Hepatocyte (in vitro differentiated cells): ENCODE data around the gene NRDC. TPM values are rescaled to one million over a fixed set of nuclear protein-coding genes. Genes with fewer than 3 reads are reported as not detected.

ENCODE experiments used
- DNase-seq: peaks from one replicate; pipeline ENCODE4 v3.0.0-alpha.2; 2016; ENCODE audit warnings: low spot score
- H2AFZ ChIP-seq: fragments of 200-600 bp; sonication (generic); 2 replicates; pipeline ENCODE4 v1.6.0; 2016; ENCODE audit warnings: antibody characterized with exemption, mild to moderate bottlenecking
- H3K27ac ChIP-seq: fragments of 200-600 bp; sonication (generic); 2 replicates; pipeline ENCODE4 v1.5.1; 2016; ENCODE audit warnings: mild to moderate bottlenecking
- H3K27me3 ChIP-seq: fragments of 200-600 bp; sonication (generic); 2 replicates; pipeline ENCODE4 v1.6.1; 2016
- H3K36me3 ChIP-seq: fragments of 200-600 bp; sonication (generic); replicated peaks from 2 replicates; pipeline ENCODE4 v1.5.1; 2016; ENCODE audit warnings: low read depth; ENCODE audit not compliant: insufficient read depth
- H3K4me1 ChIP-seq: fragments of 200-600 bp; sonication (generic); 2 replicates; pipeline ENCODE4 v1.5.1; 2016; ENCODE audit warnings: mild to moderate bottlenecking, moderate library complexity; ENCODE audit not compliant: insufficient read depth
- H3K4me2 ChIP-seq: fragments of 200-600 bp; sonication (generic); 2 replicates; pipeline ENCODE4 v1.6.0; 2016
- H3K4me3 ChIP-seq: fragments of 200-600 bp; sonication (generic); 2 replicates; pipeline ENCODE4 v1.5.1; 2016; ENCODE audit warnings: mild to moderate bottlenecking
- H3K79me2 ChIP-seq: fragments of 200-600 bp; sonication (generic); 2 replicates; pipeline ENCODE4 v1.6.0; 2017; ENCODE audit warnings: mild to moderate bottlenecking
- H3K9me2 ChIP-seq: fragments of 200-600 bp; sonication (generic); replicated peaks from 2 replicates; pipeline ENCODE4 v1.6.0; 2017; ENCODE audit warnings: mild to moderate bottlenecking; ENCODE audit not compliant: insufficient read depth
- H3K9me3 ChIP-seq: fragments of 200-600 bp; sonication (generic); 2 replicates; pipeline ENCODE4 v1.5.1; 2016; ENCODE audit warnings: low read depth, mild to moderate bottlenecking
- H4K20me1 ChIP-seq: fragments of 200-600 bp; sonication (generic); 2 replicates; pipeline ENCODE4 v1.6.0; 2016; ENCODE audit warnings: mild to moderate bottlenecking; ENCODE audit not compliant: insufficient read depth, poor library complexity, severe bottlenecking
- EZH2 ChIP-seq: fragments of 200-600 bp; sonication (generic); IDR thresholded peaks from 2 replicates; pipeline ENCODE4 v1.6.1; 2016; ENCODE audit warnings: antibody characterized with exemption, mild to moderate bottlenecking, borderline replicate concordance
- EZH2phosphoT487 ChIP-seq: fragments of 200-600 bp; sonication (generic); IDR thresholded peaks from one replicate; pipeline ENCODE4 v1.6.1; 2018; ENCODE audit warnings: antibody characterized with exemption, mild to moderate bottlenecking, low read depth, moderate library complexity; ENCODE audit not compliant: unreplicated experiment, severe bottlenecking
- whole genome bisulfite sequencing: methylation state at CpG from one replicate; pipeline ENCODE4 v1.1.6; 2016; ENCODE audit warnings: low lambda C conversion rate; ENCODE audit errors: missing lambda C conversion rate; 5-methylcytosine and 5-hydroxymethylcytosine counted together
- polyA plus RNA-seq: library from polyadenylated mRNA; unstranded; fragments of >200 nt; fragmentation: Nextera tagmentation; extraction: Ambion mirVana; gene quantifications from 2 replicates; pipeline ENCODE4 v1.2.1, GENCODE V29; 2016
- total RNA-seq: library from RNA; depleted of rRNA; stranded (reverse); fragments of >200 nt; gene quantifications from 2 replicates; pipeline ENCODE4 v1.2.3, GENCODE V29; 2014
- TF ChIP-seq, protein P1 (sequence below): fragments of 200-600 bp; sonication (generic); IDR thresholded peaks from 2 replicates; pipeline ENCODE4 v1.5.1; 2016; ENCODE audit warnings: antibody characterized with exemption, mild to moderate bottlenecking; ENCODE audit not compliant: poor library complexity

NRDC gene
- 77.3 and 82.2 TPM in 2 replicates for total RNA-seq
- polyA plus RNA-seq, result 89.4 and 115 TPM in 2 replicates

- peaks cover 40% of the 10 kb centered on the region for H3K79me2 ChIP-seq
Measured at GRCh38 chr1:51878616-51879336, at the start of gene NRDC. Gene NRDC, minus strand, starts transcription at chr1:51878727. Its CDS starts 112 bp downstream, at chr1:51878615.

GRCh38 chr1:51927029-51927428 lies 48.5 kb upstream of the NRDC start:
- DNase-seq, result no peak
- Histone ChIP-seq H2AFZ (no peak overlapping the region), H3K9me2 (no peaks in the 10 kb centered on the region), H3K4me1 (no peaks in the 10 kb centered on the region), H3K36me3 (no peaks in the 10 kb centered on the region), H3K9me3 (no peaks in the 10 kb centered on the region), H4K20me1 (no peaks in the 10 kb centered on the region), H3K4me3 (no peak overlapping the region), H3K27ac (no peak overlapping the region), H3K79me2 (no peaks in the 10 kb centered on the region), H3K27me3 (no peaks in the 10 kb centered on the region), H3K4me2 (no peak overlapping the region)
- TF ChIP-seq EZH2phosphoT487, result no peak
- TF ChIP-seq, protein P1, sequence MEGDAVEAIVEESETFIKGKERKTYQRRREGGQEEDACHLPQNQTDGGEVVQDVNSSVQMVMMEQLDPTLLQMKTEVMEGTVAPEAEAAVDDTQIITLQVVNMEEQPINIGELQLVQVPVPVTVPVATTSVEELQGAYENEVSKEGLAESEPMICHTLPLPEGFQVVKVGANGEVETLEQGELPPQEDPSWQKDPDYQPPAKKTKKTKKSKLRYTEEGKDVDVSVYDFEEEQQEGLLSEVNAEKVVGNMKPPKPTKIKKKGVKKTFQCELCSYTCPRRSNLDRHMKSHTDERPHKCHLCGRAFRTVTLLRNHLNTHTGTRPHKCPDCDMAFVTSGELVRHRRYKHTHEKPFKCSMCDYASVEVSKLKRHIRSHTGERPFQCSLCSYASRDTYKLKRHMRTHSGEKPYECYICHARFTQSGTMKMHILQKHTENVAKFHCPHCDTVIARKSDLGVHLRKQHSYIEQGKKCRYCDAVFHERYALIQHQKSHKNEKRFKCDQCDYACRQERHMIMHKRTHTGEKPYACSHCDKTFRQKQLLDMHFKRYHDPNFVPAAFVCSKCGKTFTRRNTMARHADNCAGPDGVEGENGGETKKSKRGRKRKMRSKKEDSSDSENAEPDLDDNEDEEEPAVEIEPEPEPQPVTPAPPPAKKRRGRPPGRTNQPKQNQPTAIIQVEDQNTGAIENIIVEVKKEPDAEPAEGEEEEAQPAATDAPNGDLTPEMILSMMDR, result no peak
- no peak for TF ChIP-seq EZH2
- 87% methylated on average over 2 of the region's 2 CpGs for WGBS

More at GRCh38 chr1:51878616-51879336, at the start of gene NRDC:
- H2AFZ ChIP-seq, result peak within 1 kb of the TSS; percentile 68
- H3K27me3 ChIP-seq, result no peaks in the 10 kb centered on the region
- peak within 1 kb of the TSS; percentile 89 for H3K4me2 ChIP-seq
- no peak for TF ChIP-seq EZH2phosphoT487
- TF ChIP-seq, protein P1, result no peak
- no peak for TF ChIP-seq EZH2
- H3K36me3 ChIP-seq, result no peaks in the 10 kb centered on the region
- H3K4me1 ChIP-seq, result peaks cover 16% of the 10 kb centered on the region
- peaks cover 12% of the 10 kb centered on the region for H4K20me1 ChIP-seq
- H3K4me3 ChIP-seq, result peak within 1 kb of the TSS; percentile 65
- WGBS, result 1% methylated on average over 53 of the region's 54 CpGs
- DNase-seq, result peak; percentile 100
- no peaks in the 10 kb centered on the region for H3K9me2 ChIP-seq
- H3K9me3 ChIP-seq, result no peaks in the 10 kb centered on the region
- H3K27ac ChIP-seq, result peak within 1 kb of the TSS; percentile 96

DNA sequence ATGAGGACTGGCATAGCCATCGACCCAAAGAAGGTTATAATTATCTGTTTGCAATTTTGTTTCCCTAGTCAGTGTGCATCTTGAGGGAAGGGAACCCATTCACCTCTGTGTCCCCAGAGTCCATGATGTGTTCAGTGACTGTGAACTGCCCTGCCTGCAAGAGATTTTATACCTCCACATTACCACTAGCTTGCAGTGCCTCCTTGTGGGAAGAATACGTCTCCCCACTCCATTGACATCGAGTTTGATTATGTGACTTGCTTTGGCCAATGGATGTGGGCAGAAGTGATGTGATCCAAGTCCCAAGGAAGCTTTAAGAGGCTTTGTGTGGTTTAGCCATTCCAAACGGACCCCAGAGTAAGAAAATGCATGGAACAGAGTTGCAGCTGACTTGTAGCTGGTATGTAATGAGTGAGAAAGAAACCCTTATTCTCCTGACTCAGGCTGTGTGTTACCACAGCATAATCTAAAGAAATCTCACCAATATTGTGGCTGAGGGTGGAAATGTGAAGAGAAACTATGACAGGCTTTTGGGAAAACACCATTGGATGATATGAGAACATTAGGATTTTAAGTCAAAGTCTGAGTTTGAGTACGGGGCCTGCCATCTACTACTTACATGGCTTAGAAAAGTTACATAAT lies 47.8 kb upstream of the NRDC start:
- H3K79me2 ChIP-seq, result no peaks in the 10 kb centered on the region
- H4K20me1 ChIP-seq, result no peaks in the 10 kb centered on the region
- H3K27me3 ChIP-seq, result no peaks in the 10 kb centered on the region
- DNase-seq, result no peak
- H3K4me1 ChIP-seq, result no peaks in the 10 kb centered on the region
- 76% methylated on average over 5 of the region's 5 CpGs for WGBS
- H3K4me2 ChIP-seq, result no peak overlapping the region
- H3K36me3 ChIP-seq, result no peaks in the 10 kb centered on the region
- H3K9me2 ChIP-seq, result no peaks in the 10 kb centered on the region
- H3K4me3 ChIP-seq, result no peak overlapping the region
- TF ChIP-seq, protein P1, result peak; percentile 17
- TF ChIP-seq EZH2 (no peak), EZH2phosphoT487 (no peak)
- H3K9me3 ChIP-seq, result no peaks in the 10 kb centered on the region
- H3K27ac ChIP-seq, result no peak overlapping the region
- no peak overlapping the region for H2AFZ ChIP-seq
